LNCaP clone FGC (cell line): ENCODE data around the gene CCL19.

Experiments used
- DNase-seq: peaks from one replicate; pipeline ENCODE4 v3.0.0-alpha.2; 2011; ENCODE audit warnings: low read depth
- H3K4me3 ChIP-seq: 2 replicates; pipeline ENCODE4 v1.5.1; 2011; ENCODE audit warnings: mild to moderate bottlenecking, low read depth, low read length, control low read depth
- TF ChIP-seq, protein P1 (sequence below): IDR thresholded peaks from 2 replicates; pipeline ENCODE4 v1.5.1; 2012; ENCODE audit warnings: mild to moderate bottlenecking; ENCODE audit not compliant: control insufficient read depth, insufficient read depth; ENCODE audit errors: extremely low read depth

CCL19 gene

DNA sequence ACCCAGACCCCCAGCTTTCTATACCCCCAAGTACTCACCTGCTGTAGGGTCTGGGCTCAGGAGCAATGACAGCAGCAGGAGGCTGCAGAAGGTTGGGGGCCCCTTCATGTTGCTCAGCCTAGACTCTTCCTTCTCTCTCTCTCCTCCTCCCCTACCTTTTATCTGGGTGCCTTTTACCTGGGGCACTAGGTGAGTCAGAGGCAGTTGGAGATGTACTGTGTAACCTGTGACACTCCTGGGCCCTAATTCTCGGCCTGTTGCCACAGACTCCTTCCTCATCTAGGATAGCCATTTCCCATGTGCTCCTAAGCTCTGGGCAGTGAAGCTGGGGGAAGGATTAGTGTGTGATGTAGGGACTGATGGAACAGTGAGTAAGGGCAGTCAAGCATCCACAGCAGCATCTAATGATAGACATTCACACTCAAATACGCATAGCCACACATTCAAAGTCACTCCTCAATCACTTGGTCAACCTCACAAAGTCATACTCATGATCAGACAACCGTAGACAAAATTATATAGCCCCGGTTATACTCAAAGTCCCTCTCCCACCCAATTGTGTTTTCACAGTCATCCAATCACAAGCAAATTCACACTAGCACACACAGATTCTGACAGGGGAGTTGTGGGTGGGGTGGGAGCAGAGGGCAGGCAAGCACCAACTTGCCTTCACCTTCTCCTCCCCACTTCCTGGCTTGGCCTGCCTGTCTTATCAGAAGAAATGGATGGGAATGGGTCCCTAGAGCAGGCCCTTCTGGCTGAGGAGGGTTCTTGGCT lies 28.4 kb downstream of the CCL19 start, which contains the start of gene CCL27:
TSS of gene CCL27 (minus strand) at position 132 of the 777 bp plus-strand sequence. CDS start at position 108, 24 bp downstream.
- TF ChIP-seq, protein P1, sequence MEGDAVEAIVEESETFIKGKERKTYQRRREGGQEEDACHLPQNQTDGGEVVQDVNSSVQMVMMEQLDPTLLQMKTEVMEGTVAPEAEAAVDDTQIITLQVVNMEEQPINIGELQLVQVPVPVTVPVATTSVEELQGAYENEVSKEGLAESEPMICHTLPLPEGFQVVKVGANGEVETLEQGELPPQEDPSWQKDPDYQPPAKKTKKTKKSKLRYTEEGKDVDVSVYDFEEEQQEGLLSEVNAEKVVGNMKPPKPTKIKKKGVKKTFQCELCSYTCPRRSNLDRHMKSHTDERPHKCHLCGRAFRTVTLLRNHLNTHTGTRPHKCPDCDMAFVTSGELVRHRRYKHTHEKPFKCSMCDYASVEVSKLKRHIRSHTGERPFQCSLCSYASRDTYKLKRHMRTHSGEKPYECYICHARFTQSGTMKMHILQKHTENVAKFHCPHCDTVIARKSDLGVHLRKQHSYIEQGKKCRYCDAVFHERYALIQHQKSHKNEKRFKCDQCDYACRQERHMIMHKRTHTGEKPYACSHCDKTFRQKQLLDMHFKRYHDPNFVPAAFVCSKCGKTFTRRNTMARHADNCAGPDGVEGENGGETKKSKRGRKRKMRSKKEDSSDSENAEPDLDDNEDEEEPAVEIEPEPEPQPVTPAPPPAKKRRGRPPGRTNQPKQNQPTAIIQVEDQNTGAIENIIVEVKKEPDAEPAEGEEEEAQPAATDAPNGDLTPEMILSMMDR: no peak
- no peak for DNase-seq
- no peak within 1 kb of the TSS for H3K4me3 ChIP-seq

DNA sequence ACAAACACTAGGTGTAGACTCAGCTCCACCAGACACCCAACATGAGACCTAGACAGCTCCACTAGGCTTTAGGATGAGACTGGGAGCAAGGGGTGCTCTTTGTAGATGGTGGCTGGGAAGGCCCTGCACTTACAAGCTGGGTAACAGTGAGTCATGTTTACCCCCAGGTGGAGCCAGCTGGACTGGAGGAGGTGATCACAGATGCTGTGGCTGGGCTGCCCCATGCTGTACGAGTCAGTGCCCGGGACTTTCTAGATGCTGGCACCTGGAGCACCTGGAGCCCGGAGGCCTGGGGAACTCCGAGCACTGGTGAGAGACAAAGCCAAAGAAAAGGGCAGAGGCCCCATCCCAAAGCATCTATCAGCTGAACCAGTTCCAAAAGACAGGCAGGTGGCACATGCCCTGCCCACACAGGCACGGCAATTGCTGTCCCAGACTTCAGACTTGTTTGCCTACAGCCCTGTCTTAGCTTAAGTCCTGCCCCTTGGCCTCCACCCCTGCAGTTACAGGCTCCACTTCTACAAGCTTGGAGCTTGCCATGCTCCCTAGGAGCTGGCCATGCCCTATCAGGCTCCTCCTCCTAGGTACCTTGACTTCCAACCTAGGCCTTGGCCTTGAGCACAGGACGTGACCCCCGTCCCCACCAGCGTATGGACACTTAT lies 31.4 kb downstream of the CCL19 start:
- TF ChIP-seq, protein P1: no peak
- no peak overlapping the region for H3K4me3 ChIP-seq
- no peak for DNase-seq

DNA sequence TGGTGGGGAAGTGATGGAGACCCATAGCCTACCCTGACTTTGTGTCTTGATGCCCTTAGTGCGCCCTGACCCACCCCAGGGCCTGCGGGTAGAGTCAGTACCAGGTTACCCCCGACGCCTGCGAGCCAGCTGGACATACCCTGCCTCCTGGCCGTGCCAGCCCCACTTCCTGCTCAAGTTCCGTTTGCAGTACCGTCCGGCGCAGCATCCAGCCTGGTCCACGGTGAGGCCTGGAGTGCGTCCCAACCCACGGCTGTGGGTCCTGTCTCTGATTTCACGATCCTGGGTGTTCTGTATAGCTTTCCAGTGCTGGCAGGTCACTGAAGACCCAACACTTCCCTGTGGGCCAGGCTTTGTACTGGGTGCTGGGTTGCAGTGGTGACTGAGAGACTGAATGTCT lies 32.6 kb downstream of the CCL19 start:
- no peak for DNase-seq
- no peak overlapping the region for H3K4me3 ChIP-seq
- TF ChIP-seq, protein P1: no peak

DNA sequence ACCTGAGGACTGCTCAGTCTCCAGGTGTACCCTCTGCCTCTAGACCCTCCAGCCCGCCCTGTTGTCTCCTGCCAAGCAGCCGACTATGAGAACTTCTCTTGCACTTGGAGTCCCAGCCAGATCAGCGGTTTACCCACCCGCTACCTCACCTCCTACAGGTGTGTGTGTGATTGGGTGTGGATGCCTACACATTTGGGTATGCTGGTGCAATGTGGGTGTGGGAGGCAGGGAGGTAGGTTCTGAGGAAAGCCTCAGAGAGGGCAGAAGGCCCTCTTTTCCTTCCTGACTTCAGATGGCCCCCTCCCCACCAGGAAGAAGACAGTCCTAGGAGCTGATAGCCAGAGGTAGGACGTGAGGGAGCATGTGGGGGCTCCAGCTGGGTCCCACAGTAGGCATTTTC lies 34.1 kb downstream of the CCL19 start:
- TF ChIP-seq, protein P1: no peak
- DNase-seq: no peak
- no peak overlapping the region for H3K4me3 ChIP-seq

DNA sequence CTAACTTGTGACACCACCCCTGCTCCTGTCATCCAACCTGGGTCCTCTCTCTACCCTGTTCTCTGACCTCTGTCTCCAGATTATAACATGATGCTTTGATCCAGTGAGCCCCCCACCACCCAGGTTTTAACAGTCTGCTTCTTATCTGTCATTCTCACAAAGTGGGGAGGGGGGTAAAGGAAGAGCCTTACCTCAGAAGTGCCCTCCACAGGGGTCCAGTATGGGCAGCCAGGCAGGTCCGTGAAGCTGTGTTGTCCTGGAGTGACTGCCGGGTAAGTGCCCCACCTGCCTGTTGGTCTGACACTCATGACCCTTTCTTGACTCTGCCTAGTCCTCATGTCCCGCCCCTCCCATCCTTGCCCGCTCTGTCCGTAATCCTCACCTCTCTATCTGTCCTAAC lies 35.7 kb downstream of the CCL19 start:
- TF ChIP-seq, protein P1: no peak

DNA sequence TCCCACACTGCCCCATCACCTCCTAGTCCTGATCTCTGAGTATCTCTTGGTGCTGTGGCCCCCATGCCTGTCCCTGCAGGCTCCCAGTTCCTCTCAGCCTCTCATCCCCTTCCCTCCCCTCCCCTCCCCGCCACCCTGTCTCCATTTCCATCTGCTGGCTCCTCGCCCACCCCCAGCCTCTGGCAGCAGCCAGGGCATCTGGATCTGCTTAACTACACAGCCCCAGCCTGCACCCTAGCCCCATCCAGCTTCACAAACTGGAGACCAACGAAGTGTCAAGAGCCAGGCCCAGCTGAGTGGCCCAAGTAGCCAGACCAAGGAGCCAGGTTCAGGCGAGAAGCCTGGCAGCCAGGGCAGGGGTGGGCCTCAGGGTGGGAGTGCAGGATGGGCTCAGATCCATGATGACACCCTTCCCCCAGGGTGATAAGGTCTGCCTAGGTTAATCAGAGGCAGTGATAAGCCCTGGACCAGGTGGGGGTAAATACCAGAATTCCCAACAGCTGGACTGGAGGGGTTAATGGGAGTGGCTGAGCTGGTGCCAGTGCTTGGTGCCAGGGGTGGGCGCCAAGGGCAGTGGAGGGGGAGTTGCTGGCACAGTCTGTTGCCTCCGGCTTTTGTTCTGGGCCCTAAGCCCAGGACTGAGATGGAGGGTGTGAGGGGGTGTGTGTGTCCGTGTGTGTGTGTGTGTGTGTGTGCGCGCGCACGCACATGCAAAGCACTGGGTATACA lies 36.6 kb downstream of the CCL19 start:
- TF ChIP-seq, protein P1: no peak
- DNase-seq: no peak

More for the DNA sequence above, 35.7 kb downstream of the CCL19 start:
- H3K4me3 ChIP-seq: no peak overlapping the region
- DNase-seq: no peak

More for the DNA sequence above, 36.6 kb downstream of the CCL19 start:
- no peak overlapping the region for H3K4me3 ChIP-seq
